ENCODE results near the gene POLG2.
"Not testable (repeated sequence)": the region's sequence is repeated elsewhere in the genome, so short reads cannot be mapped to it uniquely, and the experiment has no call there.

Gene POLG2

GRCh38 chr17:64439521-64439920, 57.3 kb downstream of the POLG2 start:
- not testable (repeated sequence) for DNase-seq

DNA sequence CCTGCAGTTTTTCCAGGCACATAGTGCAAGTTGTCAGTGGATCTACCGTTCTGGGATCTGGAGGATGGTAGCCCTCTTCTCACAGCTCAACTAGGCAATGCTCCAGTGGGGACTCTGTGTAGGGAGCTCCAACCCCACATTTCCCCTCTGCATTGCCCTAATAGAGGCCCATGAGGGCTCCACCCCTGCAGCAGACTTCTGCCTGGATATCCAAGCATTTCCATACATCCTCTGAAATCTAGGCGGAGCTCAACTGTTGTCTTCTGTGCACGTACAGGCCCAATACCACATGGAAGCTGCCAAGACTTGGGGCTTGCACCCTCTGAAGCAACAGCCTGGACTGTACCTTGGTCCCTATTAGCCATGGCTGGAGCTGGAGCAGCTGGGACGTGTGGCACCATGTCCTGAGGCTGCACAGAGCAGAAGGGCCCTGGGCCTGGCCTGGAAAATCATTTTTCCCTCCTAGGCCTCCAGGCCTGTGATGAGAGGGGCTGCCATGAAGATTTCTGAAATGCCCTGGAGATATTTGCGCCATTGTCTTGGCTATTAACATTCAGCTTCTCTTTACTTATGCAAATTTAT, 58.8 kb downstream of the POLG2 start:
- no peak for DNase-seq

DNA sequence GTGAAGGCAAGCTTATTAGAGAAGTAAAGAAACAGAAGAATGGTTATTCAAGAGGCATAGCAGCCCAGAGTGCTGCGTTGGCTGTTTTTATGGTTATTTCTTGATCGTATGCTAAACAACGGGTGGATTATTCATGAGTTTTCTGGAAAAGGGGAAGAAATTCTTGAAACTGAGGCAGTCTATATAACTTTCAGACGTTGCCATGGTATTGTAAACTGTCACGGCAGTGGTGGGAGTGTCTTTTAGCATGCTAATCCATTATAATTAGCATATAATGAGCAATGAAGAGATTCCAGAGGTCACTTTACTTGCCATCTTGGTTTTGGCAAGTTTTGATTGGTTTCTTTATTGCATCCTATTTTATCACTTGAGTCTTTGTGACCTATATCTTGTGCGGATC, 65.3 kb downstream of the POLG2 start:
- DNase-seq = no peak

DNA sequence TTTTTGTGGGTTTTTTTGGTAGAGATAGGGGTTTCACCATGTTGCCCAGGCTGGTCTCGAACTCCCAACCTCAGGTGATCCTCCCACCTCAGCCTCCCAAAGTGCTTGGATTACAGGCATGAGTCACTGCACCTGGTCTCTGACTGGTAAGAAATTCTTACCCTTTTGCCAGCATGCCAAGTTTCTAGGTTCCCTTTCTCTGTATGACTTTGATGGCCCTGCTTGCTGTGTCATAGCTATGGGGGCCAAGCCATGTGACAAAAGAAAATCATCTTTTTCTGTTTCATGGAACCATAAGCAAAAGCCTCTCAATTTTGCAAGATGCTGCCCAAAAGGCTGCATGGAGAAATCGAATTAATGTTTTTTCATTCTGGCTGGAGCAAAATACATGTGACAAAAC, 66.8 kb downstream of the POLG2 start:
- DNase-seq = peak; percentile 48 to 52 (median 49)

DNA sequence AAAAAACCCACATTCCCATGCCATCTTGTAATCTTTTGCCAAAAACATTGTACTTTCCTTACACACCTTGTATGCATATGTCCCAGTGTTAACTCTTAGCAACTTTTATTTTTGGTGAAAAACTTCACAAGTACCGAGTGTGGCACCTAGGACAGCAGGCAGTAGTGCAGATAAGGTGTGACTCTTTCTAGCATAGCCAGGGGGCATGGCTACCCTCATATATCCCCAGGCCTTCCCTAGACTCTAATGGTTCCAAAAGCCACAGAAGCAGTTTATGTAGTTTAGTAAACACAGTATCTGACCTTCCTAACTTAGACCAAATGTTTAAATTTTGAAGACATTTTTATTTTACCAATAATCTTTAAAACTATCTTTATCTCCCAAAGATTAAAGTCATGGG, 68.4 kb downstream of the POLG2 start:
- DNase-seq = no peak
